Skeletal muscle cell (primary cell): Measurements from ENCODE around the gene NID2.

Source experiments
- DNase-seq: peaks from one replicate; pipeline ENCODE4 v3.0.0-alpha.2; 2010; ENCODE audit warnings: low read depth
- H3K4me3 ChIP-seq: 2 replicates; pipeline ENCODE4 v1.5.1; 2011; ENCODE audit warnings: low read depth, mild to moderate bottlenecking, control low read depth, low read length, moderate library complexity

The NID2 gene

GRCh38 chr14:51979088-51979709, 89.7 kb downstream of the NID2 start:
- no peak for DNase-seq
- no peak overlapping the region for H3K4me3 ChIP-seq

- DNase-seq = no peak
- H3K4me3 ChIP-seq = no peak overlapping the region
Observed at GRCh38 chr14:51978681-51979085, 90.2 kb downstream of the NID2 start.

GRCh38 chr14:51977075-51977474, 91.8 kb downstream of the NID2 start:
- no peak for DNase-seq
- no peak overlapping the region for H3K4me3 ChIP-seq

DNA sequence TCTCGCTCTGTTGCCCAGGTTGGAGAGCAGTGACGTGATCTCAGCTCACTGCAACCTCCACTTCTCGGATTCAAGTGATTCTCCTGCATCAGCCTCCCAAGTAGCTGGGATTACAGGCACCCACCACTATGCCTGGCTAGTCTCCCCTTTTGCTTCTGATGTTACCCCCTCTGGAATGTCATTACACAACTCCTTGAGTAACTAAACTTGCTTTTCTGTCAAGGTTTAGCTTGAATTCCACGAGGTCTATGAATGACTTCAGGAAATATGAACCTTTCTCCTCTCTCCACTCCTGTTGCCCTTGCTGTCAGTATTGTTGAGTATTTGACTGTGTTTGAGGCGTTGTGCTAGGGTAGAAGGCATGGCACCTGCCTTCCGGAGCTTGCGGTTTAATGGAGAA, 96.3 kb downstream of the NID2 start:
- H3K4me3 ChIP-seq = no peak overlapping the region
- no peak for DNase-seq

- no peak for DNase-seq
- no peak overlapping the region for H3K4me3 ChIP-seq
Observed at GRCh38 chr14:51969852-51970540, 98.9 kb downstream of the NID2 start.

GRCh38 chr14:51967521-51967920, 101.3 kb downstream of the NID2 start:
- H3K4me3 ChIP-seq = no peak overlapping the region
- DNase-seq = no peak

DNA sequence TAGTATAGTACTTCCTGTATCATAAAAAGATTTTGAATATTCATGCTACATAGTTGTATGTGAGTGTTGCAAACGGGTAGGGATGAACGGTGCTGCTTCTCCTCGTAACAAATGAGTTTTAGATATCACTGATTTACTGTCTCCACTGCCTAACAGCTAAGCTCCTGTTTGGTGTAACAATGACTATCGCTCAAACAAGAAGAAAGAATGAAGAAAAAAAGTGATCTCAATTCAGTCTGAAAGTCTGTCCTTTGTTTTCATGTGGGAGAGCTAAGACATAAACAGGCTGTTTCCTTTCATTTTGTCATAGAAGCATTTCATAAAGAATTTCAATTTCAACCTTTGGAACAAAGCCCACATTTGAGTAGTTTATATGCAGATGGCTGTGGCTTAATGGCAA, 105.6 kb downstream of the NID2 start:
- no peak overlapping the region for H3K4me3 ChIP-seq
- no peak for DNase-seq

GRCh38 chr14:51962711-51963110, 106.1 kb downstream of the NID2 start:
- DNase-seq = no peak
- no peak overlapping the region for H3K4me3 ChIP-seq

- H3K4me3 ChIP-seq = no peak overlapping the region
- DNase-seq = no peak
Observed at GRCh38 chr14:51960866-51961265, 108.0 kb downstream of the NID2 start.

DNA sequence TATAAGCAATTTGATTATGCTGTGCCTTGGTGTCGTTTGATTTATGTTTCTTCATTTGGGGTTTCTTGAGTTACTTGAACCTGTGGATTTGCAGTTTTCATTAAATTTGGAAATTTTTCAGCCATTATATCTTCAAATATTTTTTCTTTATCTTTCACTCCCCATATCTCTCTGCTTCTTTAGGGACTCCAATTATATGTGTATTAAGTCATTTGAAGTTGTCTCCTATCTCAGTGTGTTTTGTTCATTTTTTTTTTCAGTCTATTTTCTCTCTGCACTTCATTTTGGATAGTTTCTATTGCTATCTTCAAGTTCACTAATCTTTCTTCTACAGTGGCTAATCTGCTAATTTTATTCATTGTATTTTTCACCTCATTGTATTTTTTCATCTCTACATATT, 108.9 kb downstream of the NID2 start:
- no peak overlapping the region for H3K4me3 ChIP-seq
- no peak for DNase-seq

GRCh38 chr14:51957950-51958349, 110.9 kb downstream of the NID2 start:
- DNase-seq = peak; percentile 37
- no peak overlapping the region for H3K4me3 ChIP-seq
